Common myeloid progenitor, CD34-positive (primary cell): ENCODE measurements around the gene RIN3.

Experiments used
- CTCF ChIA-PET: fragments of 350-600 bp; sonication (Branson Sonifier 250); formaldehyde crosslinking; loops from one replicate; lab custom pipeline; 2021; ENCODE audit warnings: antibody characterized with exemption; lab: Charles Lee
- POLR2A ChIA-PET: fragments of 350-600 bp; sonication (Branson Sonifier 250); formaldehyde crosslinking; loops from one replicate; lab custom pipeline; 2021; ENCODE audit warnings: antibody characterized with exemption; lab: Charles Lee
- DNase-seq, 3 donors: peaks; one replicate each; pipeline versions ENCODE4 v3.0.0 to v3.0.0-alpha.2; 2013
- H3K27ac ChIP-seq, 2 experiments: 1 replicate in 1 of 2; 2 replicates in 1 of 2; pipeline ENCODE4 v1.7.0; 2013; ENCODE audit warnings: inconsistent platforms in 2 of 2, low read length in 2 of 2, mild to moderate bottlenecking in 2 of 2, low read depth in 1 of 2, moderate library complexity in 1 of 2; ENCODE audit not compliant: severe bottlenecking in 2 of 2, insufficient read depth in 1 of 2, poor library complexity in 1 of 2
- H3K27me3 ChIP-seq, 5 experiments: replicated peaks in 2 of 5; 1 replicate in 3 of 5; 2 replicates in 2 of 5; pipeline versions ENCODE4 v1.6.1 to v1.7.0; 2013; ENCODE audit warnings: low read length in 4 of 5, mild to moderate bottlenecking in 2 of 5, moderate library complexity in 2 of 5, inconsistent platforms in 1 of 5; ENCODE audit not compliant: insufficient read depth in 5 of 5, control insufficient read depth in 4 of 5
- H3K36me3 ChIP-seq, 4 experiments: 1 replicate in 2 of 4; 2 replicates in 2 of 4; pipeline versions ENCODE4 v1.6.1 to v1.7.0; 2013; ENCODE audit warnings: low read length in 3 of 4, control low read depth in 1 of 4, mild to moderate bottlenecking in 1 of 4; ENCODE audit not compliant: control insufficient read depth in 4 of 4, insufficient read depth in 4 of 4
- H3K4me1 ChIP-seq, 4 experiments: 1 replicate in 3 of 4; 2 replicates in 1 of 4; pipeline versions ENCODE4 v1.6.1 to v1.7.1; 2013; ENCODE audit warnings: low read length in 3 of 4, mild to moderate bottlenecking in 3 of 4, control low read depth in 1 of 4, inconsistent platforms in 1 of 4, moderate library complexity in 1 of 4; ENCODE audit not compliant: control insufficient read depth in 4 of 4, insufficient read depth in 4 of 4; ENCODE audit errors: control extremely low read depth in 1 of 4
- H3K4me3 ChIP-seq, 7 experiments: 1 replicate in 4 of 7; 2 replicates in 3 of 7; pipeline versions ENCODE4 v1.5.1 to v1.7.0; 2013; ENCODE audit warnings: mild to moderate bottlenecking in 7 of 7, low read length in 6 of 7, moderate library complexity in 6 of 7, inconsistent platforms in 2 of 7, low read depth in 2 of 7, control low read depth in 1 of 7; ENCODE audit not compliant: insufficient read depth in 4 of 7, control insufficient read depth in 1 of 7; ENCODE audit errors: extremely low read depth in 1 of 7
- H3K9me3 ChIP-seq, 5 experiments: 1 replicate in 4 of 5; 2 replicates in 1 of 5; pipeline versions ENCODE4 v1.6.1 to v1.7.1; 2013; ENCODE audit warnings: low read length in 4 of 5, mild to moderate bottlenecking in 2 of 5, inconsistent platforms in 1 of 5, low read depth in 1 of 5, moderate library complexity in 1 of 5; ENCODE audit not compliant: control insufficient read depth in 4 of 5, insufficient read depth in 2 of 5; ENCODE audit errors: control extremely low read depth in 1 of 5
- WGBS: methylation state at CpG from one replicate; pipeline ENCODE4 v1.1.5; 2013; ENCODE audit not compliant: insufficient coverage; 5-methylcytosine and 5-hydroxymethylcytosine counted together

Gene RIN3

GRCh38 chr14:92729634-92730358 lies 216.2 kb downstream of the RIN3 start:
- DNase-seq: peak; percentile 52 to 85 (median 80)
- CTCF ChIA-PET: interaction anchor here (1.4 kb wide), 1 partner anchor 57 kb away, joined by 3 read pairs; no protein-coding TSS in a partner anchor

DNA sequence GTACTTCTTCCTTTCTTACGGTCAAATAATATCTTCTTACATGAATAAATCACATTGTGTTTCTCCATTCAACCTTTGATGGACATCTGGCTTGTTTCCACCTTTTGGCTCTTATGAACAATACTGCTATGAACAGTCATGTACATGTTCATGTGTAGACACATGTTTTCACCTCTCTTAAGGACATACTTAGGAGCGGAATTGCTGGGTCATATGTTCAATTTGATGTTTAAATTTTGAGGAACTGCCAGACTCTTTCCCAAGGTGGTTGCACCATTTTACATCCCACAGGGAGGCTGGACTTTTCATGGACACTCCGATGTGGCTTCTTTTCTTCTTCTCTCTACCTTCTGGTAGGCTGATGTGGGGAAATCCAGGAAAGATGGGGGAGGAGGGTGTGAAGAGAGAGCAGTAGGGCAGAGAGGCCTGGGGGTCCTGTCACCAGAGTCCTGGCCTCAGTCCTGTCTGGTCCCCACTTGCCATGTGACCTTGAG lies 218.1 kb downstream of the RIN3 start:
- no peaks in the 10 kb centered on the region for H3K27me3 ChIP-seq
- POLR2A ChIA-PET: no interaction called here
- no peak overlapping the region for H3K4me3 ChIP-seq
- no peak overlapping the region for H3K27ac ChIP-seq
- CTCF ChIA-PET: interaction anchor here (1.1 kb wide), 1 partner anchor 11 kb away, joined by 3 read pairs; no protein-coding TSS in a partner anchor
- H3K36me3 ChIP-seq: no peaks in the 10 kb centered on the region
- H3K9me3 ChIP-seq: peaks cover 3 to 11% (median 10%) of the 10 kb centered on the region in 5 experiments
- no peak for DNase-seq
- WGBS: 100% methylated on average over 2 of the region's 3 CpGs
- peaks cover 0 to 19% (median 10%) of the 10 kb centered on the region in 4 experiments for H3K4me1 ChIP-seq

More at GRCh38 chr14:92729634-92730358, 216.2 kb downstream of the RIN3 start:
- 65% methylated on average over 4 of the region's 14 CpGs for WGBS
- H3K27ac ChIP-seq: no peak overlapping the region
- no peaks in the 10 kb centered on the region for H3K36me3 ChIP-seq
- H3K4me1 ChIP-seq: peaks cover 0 to 24% (median 14%) of the 10 kb centered on the region in 4 experiments
- H3K27me3 ChIP-seq: no peaks in the 10 kb centered on the region
- H3K4me3 ChIP-seq: no peak overlapping the region
- H3K9me3 ChIP-seq: peaks cover 3 to 13% (median 10%) of the 10 kb centered on the region in 5 experiments
- POLR2A ChIA-PET: interaction anchor here (0.8 kb wide), 1 partner anchor 20 kb away, joined by 4 read pairs; no protein-coding TSS in a partner anchor

- ChIA-PET CTCF (interaction anchor here (1.2 to 1.8 kb wide), 3 partner anchors 11 to 18 kb away, joined by 3 to 6 read pairs (median 5); no protein-coding TSS in a partner anchor), POLR2A (interaction anchor here (0.6 kb wide), 2 partner anchors 52 to 90 kb away, joined by 3 read pairs; no protein-coding TSS in a partner anchor)
- Histone ChIP-seq H3K36me3 (no peaks in the 10 kb centered on the region), H3K27ac (no peak overlapping the region), H3K27me3 (no peaks in the 10 kb centered on the region), H3K9me3 (peaks cover 3 to 11% (median 10%) of the 10 kb centered on the region in 5 experiments), H3K4me1 (peaks cover 0 to 28% (median 13%) of the 10 kb centered on the region in 4 experiments), H3K4me3 (no peak overlapping the region)
- WGBS: 20% methylated on average over 1 of the region's 4 CpGs
- no peak for DNase-seq
Observed at GRCh38 chr14:92733007-92733406, 219.4 kb downstream of the RIN3 start.

- 97% methylated on average over 6 of the region's 7 CpGs for WGBS
- H3K27ac ChIP-seq: no peak overlapping the region
- DNase-seq: peak in 1 of 3 donors; percentile 54
- peaks cover 0 to 20% (median 7%) of the 10 kb centered on the region in 4 experiments for H3K4me1 ChIP-seq
- H3K36me3 ChIP-seq: no peaks in the 10 kb centered on the region
- ChIA-PET POLR2A (no interaction called here), CTCF (interaction anchor here (1.8 kb wide), 1 partner anchor 16 kb away, joined by 6 read pairs; no protein-coding TSS in a partner anchor)
- H3K27me3 ChIP-seq: no peaks in the 10 kb centered on the region
- no peak overlapping the region for H3K4me3 ChIP-seq
- H3K9me3 ChIP-seq: peaks cover 3 to 11% (median 10%) of the 10 kb centered on the region in 5 experiments
Observed at GRCh38 chr14:92734618-92735017, 221.0 kb downstream of the RIN3 start.

GRCh38 chr14:92735344-92735743 lies 221.8 kb downstream of the RIN3 start:
- peaks cover 3 to 11% (median 10%) of the 10 kb centered on the region in 5 experiments for H3K9me3 ChIP-seq
- ChIA-PET POLR2A (no interaction called here), CTCF (interaction anchor here (1.4 kb wide), 1 partner anchor 48 kb away, joined by 4 read pairs; no protein-coding TSS in a partner anchor)
- H3K36me3 ChIP-seq: no peaks in the 10 kb centered on the region
- H3K27ac ChIP-seq: no peak overlapping the region
- DNase-seq: no peak
- peaks cover 0 to 13% (median 3%) of the 10 kb centered on the region in 4 experiments for H3K4me1 ChIP-seq
- no peak overlapping the region for H3K4me3 ChIP-seq
- no peaks in the 10 kb centered on the region for H3K27me3 ChIP-seq
- 100% methylated on average over 6 of the region's 6 CpGs for WGBS

- H3K27me3 ChIP-seq: no peaks in the 10 kb centered on the region
- H3K4me3 ChIP-seq: no peak overlapping the region
- DNase-seq: no peak
- H3K36me3 ChIP-seq: no peaks in the 10 kb centered on the region
- 34% methylated on average over 4 of the region's 4 CpGs for WGBS
- H3K4me1 ChIP-seq: peaks cover 0 to 10% (median 3%) of the 10 kb centered on the region in 4 experiments
- ChIA-PET CTCF (no interaction called here), POLR2A (no interaction called here)
- no peaks in the 10 kb centered on the region for H3K9me3 ChIP-seq
- H3K27ac ChIP-seq: no peak overlapping the region
Observed at GRCh38 chr14:92737206-92737605, 223.6 kb downstream of the RIN3 start.
